Measurements from ENCODE around the gene EXPH5. TPM values are rescaled to one million over a fixed set of nuclear protein-coding genes. Genes with fewer than 3 reads are reported as not detected.
A peak's percentile ranks its signal among the peaks of the same experiment; 100 is the strongest.
"Not testable (repeated sequence)": the region's sequence is repeated elsewhere in the genome, so short reads cannot be mapped to it uniquely, and the experiment has no call there.

EXPH5 gene
- total RNA-seq, 2 experiments from 2014 or later = 2.0 to 2.4 TPM

- Mint-ChIP-seq H3K4me3 (no peak overlapping the region), H3K27me3 (peaks cover 13% of the 10 kb centered on the region), H3K36me3 (ENCODE audit: low read depth) (peaks cover 2% of the 10 kb centered on the region), H3K9me3 (ENCODE audit: low read depth) (no peaks in the 10 kb centered on the region), H3K4me1 (peaks cover 8% of the 10 kb centered on the region), H3K27ac (no peak overlapping the region)
- DNase-seq (no peak), ATAC-seq (no peak)
- POLR2A ChIA-PET = no interaction called here
- CTCF ChIA-PET = interaction anchor here (0.9 kb wide), 1 partner anchor 9 kb away, joined by 3 read pairs; no protein-coding TSS in a partner anchor
- intact Hi-C loops (cut with DNase I, micrococcal nuclease) = loop anchor here in 1 of 2 experiments (10.0 kb wide), 1 partner anchor 1033 kb away; the partner anchor contains the start of gene ALKBH8
Measured at GRCh38 chr11:108597736-108598355, 4.3 kb upstream of the EXPH5 start.

- H3K27ac Mint-ChIP-seq = no peak overlapping the region
- H3K36me3 Mint-ChIP-seq (ENCODE audit: low read depth) = peaks cover 2% of the 10 kb centered on the region
- peaks cover 15% of the 10 kb centered on the region for H3K4me1 Mint-ChIP-seq
- CTCF ChIA-PET = no interaction called here
- DNase-seq (no peak), ATAC-seq (no peak)
- peaks cover 18% of the 10 kb centered on the region for H3K27me3 Mint-ChIP-seq
- no peak overlapping the region for H3K4me3 Mint-ChIP-seq
- POLR2A ChIA-PET = no interaction called here
- H3K9me3 Mint-ChIP-seq (ENCODE audit: low read depth) = no peaks in the 10 kb centered on the region
- intact Hi-C loops (cut with DNase I, micrococcal nuclease) = loop anchor here in 1 of 2 experiments (10.0 kb wide), 1 partner anchor 1032 kb away; the partner anchor contains the start of gene ALKBH8
Measured at GRCh38 chr11:108596701-108597100, 3.1 kb upstream of the EXPH5 start.

- CTCF ChIA-PET = interaction anchor here (1.1 kb wide), 1 partner anchor 50 kb away, joined by 3 read pairs; no protein-coding TSS in a partner anchor
Measured at GRCh38 chr11:108593923-108594434, 411 bp upstream of the EXPH5 start.

GRCh38 chr11:108592591-108593213 lies 866 bp downstream of the EXPH5 start:
- Mint-ChIP-seq H3K27me3 (peaks cover 21% of the 10 kb centered on the region), H3K9me3 (ENCODE audit: low read depth) (no peaks in the 10 kb centered on the region), H3K36me3 (ENCODE audit: low read depth) (peaks cover 4% of the 10 kb centered on the region), H3K4me1 (peaks cover 15% of the 10 kb centered on the region), H3K27ac (peak overlapping the region; percentile 82), H3K4me3 (peak overlapping the region; percentile 94)
- DNase-seq (peak; percentile 63), ATAC-seq (peak; percentile 5)
- intact Hi-C loops (cut with DNase I, micrococcal nuclease) = loop anchor here (1.0 to 10.0 kb wide), 8 partner anchors 29 to 1028 kb away; partner anchors contain the start of genes ACAT1 (in 2 of the 2), C11orf65 (in 2 of the 2), NPAT (in 2 of the 2) and ALKBH8 (in 1 of the 2)
- ChIA-PET CTCF (interaction anchor here (1.1 kb wide), 1 partner anchor 52 kb away, joined by 3 read pairs; no protein-coding TSS in a partner anchor), POLR2A (no interaction called here)

More at GRCh38 chr11:108593923-108594434, 411 bp upstream of the EXPH5 start:
- no peak for ATAC-seq
- Mint-ChIP-seq H3K9me3 (ENCODE audit: low read depth) (no peaks in the 10 kb centered on the region), H3K27me3 (peaks cover 21% of the 10 kb centered on the region), H3K36me3 (ENCODE audit: low read depth) (peaks cover 2% of the 10 kb centered on the region), H3K27ac (no peak overlapping the region), H3K4me3 (peak overlapping the region; percentile 94), H3K4me1 (peaks cover 15% of the 10 kb centered on the region)
- POLR2A ChIA-PET = interaction anchor here (0.5 to 0.6 kb wide), 2 partner anchors 98 to 770 kb away, joined by 3 read pairs; no protein-coding TSS in a partner anchor
- intact Hi-C loops (cut with DNase I, micrococcal nuclease) = loop anchor here (1.0 to 10.0 kb wide), 8 partner anchors 27 to 1029 kb away; partner anchors contain the start of genes ACAT1 (in 2 of the 2), C11orf65 (in 2 of the 2), NPAT (in 2 of the 2) and ALKBH8 (in 1 of the 2)
- no peak for DNase-seq

- H3K36me3 Mint-ChIP-seq (ENCODE audit: low read depth) = peaks cover 4% of the 10 kb centered on the region
- peaks cover 21% of the 10 kb centered on the region for H3K27me3 Mint-ChIP-seq
- H3K27ac Mint-ChIP-seq = no peak overlapping the region
- ATAC-seq (no peak), DNase-seq (no peak)
- POLR2A ChIA-PET = no interaction called here
- CTCF ChIA-PET = interaction anchor here (1.0 kb wide), 1 partner anchor 10 kb away, joined by 3 read pairs; no protein-coding TSS in a partner anchor
- H3K4me3 Mint-ChIP-seq = peak overlapping the region; percentile 94
- peaks cover 15% of the 10 kb centered on the region for H3K4me1 Mint-ChIP-seq
- intact Hi-C loops (cut with DNase I, micrococcal nuclease) = loop anchor here (2.0 to 10.0 kb wide), 4 partner anchors 95 to 1027 kb away; partner anchors contain the start of genes ACAT1 (in 2 of the 2), ALKBH8 (in 1 of the 2), ATM (in 1 of the 2) and NPAT (in 1 of the 2)
- no peaks in the 10 kb centered on the region for H3K9me3 Mint-ChIP-seq (ENCODE audit: low read depth)
Measured at GRCh38 chr11:108591893-108592292, 1.7 kb downstream of the EXPH5 start.

GRCh38 chr11:108589136-108589535 lies 4.4 kb downstream of the EXPH5 start:
- no peak for DNase-seq
- H3K36me3 Mint-ChIP-seq (ENCODE audit: low read depth) = peaks cover 4% of the 10 kb centered on the region
- peaks cover 12% of the 10 kb centered on the region for H3K27me3 Mint-ChIP-seq
- POLR2A ChIA-PET = no interaction called here
- CTCF ChIA-PET = interaction anchor here (0.7 to 1.9 kb wide), 4 partner anchors 14 to 1108 kb away, joined by 3 to 4 read pairs (median 3); no protein-coding TSS in a partner anchor
- no peak overlapping the region for H3K4me3 Mint-ChIP-seq
- intact Hi-C loops (cut with DNase I, micrococcal nuclease) = no loop called here
- H3K4me1 Mint-ChIP-seq = peaks cover 14% of the 10 kb centered on the region
- ATAC-seq = no peak
- H3K27ac Mint-ChIP-seq = no peak overlapping the region
- no peaks in the 10 kb centered on the region for H3K9me3 Mint-ChIP-seq (ENCODE audit: low read depth)

GRCh38 chr11:108588287-108588686 lies 5.3 kb downstream of the EXPH5 start:
- ChIA-PET POLR2A (no interaction called here), CTCF (interaction anchor here (0.8 to 1.9 kb wide), 4 partner anchors 13 to 62 kb away, joined by 3 to 4 read pairs (median 4); no protein-coding TSS in a partner anchor)
- Mint-ChIP-seq H3K4me3 (no peak overlapping the region), H3K27ac (no peak overlapping the region), H3K9me3 (ENCODE audit: low read depth) (no peaks in the 10 kb centered on the region), H3K36me3 (ENCODE audit: low read depth) (peaks cover 2% of the 10 kb centered on the region), H3K4me1 (peaks cover 7% of the 10 kb centered on the region), H3K27me3 (peaks cover 11% of the 10 kb centered on the region)
- ATAC-seq = no peak
- intact Hi-C loops (cut with DNase I, micrococcal nuclease) = no loop called here
- DNase-seq = no peak

- Mint-ChIP-seq H3K27me3 (peaks cover 6% of the 10 kb centered on the region), H3K4me3 (no peak overlapping the region), H3K4me1 (no peaks in the 10 kb centered on the region), H3K27ac (no peak overlapping the region), H3K9me3 (ENCODE audit: low read depth) (no peaks in the 10 kb centered on the region), H3K36me3 (ENCODE audit: low read depth) (peaks cover 2% of the 10 kb centered on the region)
- intact Hi-C loops (cut with DNase I, micrococcal nuclease) = no loop called here
- ChIA-PET POLR2A (no interaction called here), CTCF (interaction anchor here (1.9 kb wide), 1 partner anchor 63 kb away, joined by 4 read pairs; no protein-coding TSS in a partner anchor)
- no peak for DNase-seq
- no peak for ATAC-seq
Measured at GRCh38 chr11:108587109-108587508, 6.5 kb downstream of the EXPH5 start.

GRCh38 chr11:108586600-108586999 lies 7.0 kb downstream of the EXPH5 start:
- ChIA-PET POLR2A (no interaction called here), CTCF (no interaction called here)
- DNase-seq (no peak), ATAC-seq (no peak)
- Mint-ChIP-seq H3K4me1 (no peaks in the 10 kb centered on the region), H3K9me3 (ENCODE audit: low read depth) (no peaks in the 10 kb centered on the region), H3K27ac (no peak overlapping the region), H3K36me3 (ENCODE audit: low read depth) (peaks cover 2% of the 10 kb centered on the region), H3K27me3 (peaks cover 1% of the 10 kb centered on the region), H3K4me3 (no peak overlapping the region)
- intact Hi-C loops (cut with DNase I, micrococcal nuclease) = no loop called here

GRCh38 chr11:108586185-108586584 lies 7.4 kb downstream of the EXPH5 start:
- intact Hi-C loops (cut with DNase I, micrococcal nuclease); H3K9me3 Mint-ChIP-seq (ENCODE audit: low read depth); H3K27ac Mint-ChIP-seq; H3K4me1 Mint-ChIP-seq; H3K4me3 Mint-ChIP-seq; CTCF ChIA-PET; POLR2A ChIA-PET; H3K27me3 Mint-ChIP-seq; ATAC-seq; DNase-seq; H3K36me3 Mint-ChIP-seq (ENCODE audit: low read depth): not testable (repeated sequence)

- ChIA-PET CTCF (no interaction called here), POLR2A (no interaction called here)
- Mint-ChIP-seq H3K4me1 (no peaks in the 10 kb centered on the region), H3K4me3 (no peak overlapping the region), H3K9me3 (ENCODE audit: low read depth) (no peaks in the 10 kb centered on the region), H3K36me3 (ENCODE audit: low read depth) (peaks cover 2% of the 10 kb centered on the region), H3K27me3 (peaks cover 4% of the 10 kb centered on the region), H3K27ac (no peak overlapping the region)
- no peak for ATAC-seq
- DNase-seq = no peak
- intact Hi-C loops (cut with DNase I, micrococcal nuclease) = no loop called here
Measured at GRCh38 chr11:108584973-108585372, 8.6 kb downstream of the EXPH5 start.
